HPDE6-E6E7 (cell line): ENCODE results near the gene OR4X2.
"Not testable (repeated sequence)": the region's sequence is repeated elsewhere in the genome, so short reads cannot be mapped to it uniquely, and the experiment has no call there.

Source experiments
- DNase-seq: peaks from one replicate; pipeline ENCODE4 v3.0.0; 2011; ENCODE audit warnings: missing footprints; ENCODE audit errors: extremely low spot score

Gene OR4X2, protein sequence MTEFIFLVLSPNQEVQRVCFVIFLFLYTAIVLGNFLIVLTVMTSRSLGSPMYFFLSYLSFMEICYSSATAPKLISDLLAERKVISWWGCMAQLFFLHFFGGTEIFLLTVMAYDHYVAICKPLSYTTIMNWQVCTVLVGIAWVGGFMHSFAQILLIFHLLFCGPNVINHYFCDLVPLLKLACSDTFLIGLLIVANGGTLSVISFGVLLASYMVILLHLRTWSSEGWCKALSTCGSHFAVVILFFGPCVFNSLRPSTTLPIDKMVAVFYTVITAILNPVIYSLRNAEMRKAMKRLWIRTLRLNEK

GRCh38 chr11:48244804-48245203, at the start of gene OR4X2:
Gene OR4X2, plus strand, starts transcription at chr11:48245104. Its CDS starts 0 bp downstream, at chr11:48245104.
- no peak for DNase-seq

DNA sequence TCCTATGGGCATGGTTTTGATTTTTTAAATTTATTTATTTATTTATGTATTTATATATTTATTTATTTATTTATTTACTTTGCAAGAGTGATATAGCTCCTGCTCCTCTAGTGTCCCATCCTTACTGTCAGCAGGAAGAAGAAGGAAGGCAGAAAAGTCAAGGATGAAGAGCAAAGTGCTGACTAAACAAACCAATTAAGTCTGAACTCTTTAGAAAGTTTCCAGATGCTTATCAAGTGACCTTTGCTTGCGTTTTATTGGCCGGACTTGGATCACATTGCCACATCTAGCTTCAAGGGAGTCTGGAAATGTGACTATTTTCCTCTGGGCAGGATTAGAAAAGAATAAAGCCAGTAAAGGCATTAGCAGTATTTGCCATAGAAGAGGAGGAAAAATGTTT, 37.0 kb upstream of the OR4X2 start:
- no peak for DNase-seq

GRCh38 chr11:48210052-48210451, 34.9 kb upstream of the OR4X2 start:
- DNase-seq: no peak

DNA sequence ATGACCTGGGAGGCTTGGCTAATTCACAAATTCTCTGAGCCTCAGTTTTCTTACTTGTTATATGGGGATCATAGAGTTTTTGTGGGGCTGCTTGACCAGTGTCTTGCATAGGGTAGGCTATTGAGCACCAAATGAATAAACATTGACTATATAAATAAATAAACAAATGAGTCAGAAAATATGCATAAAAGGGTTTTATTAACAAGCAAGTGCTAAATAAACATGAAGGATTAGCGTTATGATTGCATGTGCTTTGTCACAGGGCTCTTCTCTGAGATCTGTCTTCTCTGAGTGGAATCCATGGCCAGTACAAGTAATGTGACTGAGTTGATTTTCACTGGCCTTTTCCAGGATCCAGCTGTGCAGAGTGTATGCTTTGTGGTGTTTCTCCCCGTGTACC, 28.4 kb upstream of the OR4X2 start, which contains the start of gene OR4B1:
Gene OR4B1 (plus strand): TSS at position 301 of the 400 bp plus-strand sequence. CDS start 0 bp downstream, at position 301.
- DNase-seq: no peak

GRCh38 chr11:48228761-48229160, 16.1 kb upstream of the OR4X2 start:
- no peak for DNase-seq

- not testable (repeated sequence) for DNase-seq
Observed at GRCh38 chr11:48230057-48230456, 14.8 kb upstream of the OR4X2 start.

DNA sequence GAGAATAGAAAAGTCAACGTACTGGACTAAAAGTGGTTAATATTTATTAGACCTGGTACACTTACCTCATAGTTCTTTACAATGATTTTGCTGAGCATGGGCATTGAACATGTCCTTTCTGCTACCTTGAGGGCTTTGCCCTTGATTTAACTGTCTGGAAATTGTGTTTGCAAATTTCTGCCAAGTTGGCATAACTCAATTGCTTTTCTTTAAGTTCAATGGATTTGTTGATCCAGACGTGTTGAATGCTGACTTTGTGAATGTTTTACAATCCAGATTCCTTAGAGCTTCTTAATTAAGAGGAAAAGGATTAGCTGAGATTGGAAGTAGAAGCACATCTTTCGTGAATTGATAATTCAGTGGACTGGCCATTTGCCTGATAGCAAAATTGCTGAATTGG, 7.2 kb upstream of the OR4X2 start:
- DNase-seq: no peak

DNA sequence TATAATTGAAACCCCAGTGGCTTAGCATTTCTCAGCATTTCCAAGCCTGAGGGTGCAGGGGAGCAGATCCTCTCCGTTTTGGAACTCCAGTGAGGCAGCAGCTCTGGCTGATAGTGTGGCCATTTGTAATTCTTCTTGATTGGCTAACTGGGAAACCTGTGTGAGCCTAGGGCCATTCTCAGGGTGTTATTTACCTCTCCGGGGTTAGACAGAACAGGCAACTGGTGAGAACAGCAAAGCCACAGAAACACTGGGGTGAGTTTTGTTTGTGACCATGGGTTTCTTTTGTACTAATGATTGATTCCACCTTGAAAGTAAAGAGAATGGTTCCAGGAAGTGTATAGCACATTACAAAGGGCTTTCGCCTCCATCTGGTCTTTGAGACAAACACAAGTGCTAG, 2.4 kb upstream of the OR4X2 start:
- no peak for DNase-seq

GRCh38 chr11:48248902-48249301, 4.0 kb downstream of the OR4X2 start:
- DNase-seq: no peak

- DNase-seq: no peak
Observed at GRCh38 chr11:48261600-48261999, 16.7 kb downstream of the OR4X2 start.

DNA sequence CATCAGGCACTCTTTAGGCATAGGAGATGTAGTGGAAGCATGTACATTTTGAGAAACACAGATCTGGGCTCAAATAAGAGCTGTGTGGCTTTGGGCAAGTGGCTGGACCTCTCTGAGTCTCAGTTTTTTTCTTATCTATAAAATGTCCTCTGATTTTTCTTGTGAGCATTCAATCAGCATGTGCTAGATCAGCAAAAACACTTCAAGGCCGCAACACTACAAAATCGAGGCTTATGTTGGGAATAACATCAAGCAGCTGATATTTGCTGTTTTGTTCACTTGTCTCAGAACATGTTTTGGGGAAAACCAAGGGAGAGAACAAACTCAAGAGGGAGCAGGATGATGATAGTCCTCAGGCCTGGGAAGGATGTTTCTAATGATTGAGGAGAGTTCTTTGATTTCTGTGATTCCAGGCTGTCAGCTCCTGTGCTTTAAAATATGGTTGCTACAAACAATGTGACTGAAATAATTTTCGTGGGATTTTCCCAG, 18.6 kb downstream of the OR4X2 start, which contains the start of gene OR4X1:
Gene OR4X1 (plus strand): TSS at position 439 of the 489 bp plus-strand sequence. CDS start 0 bp downstream, at position 439.
- DNase-seq: no peak

DNA sequence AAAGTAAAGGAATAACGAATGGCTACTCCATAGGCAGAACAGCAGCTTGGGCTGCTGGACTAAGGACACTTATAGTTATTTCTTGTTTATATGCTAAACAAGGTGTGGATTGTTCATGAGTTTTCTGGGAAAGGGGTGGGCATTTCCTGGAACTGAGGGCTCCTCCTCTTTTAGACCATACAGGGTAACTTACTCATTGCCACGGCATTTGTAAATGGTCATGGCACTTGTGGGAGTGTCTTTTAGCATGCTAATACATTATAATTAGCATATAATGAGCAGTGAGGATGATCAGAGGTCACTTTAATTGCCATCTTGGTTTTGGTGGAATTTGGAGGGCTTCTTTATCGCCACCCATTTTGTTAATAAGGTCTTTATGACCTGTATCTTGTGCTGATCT, 25.7 kb downstream of the OR4X2 start:
- DNase-seq: no peak

- DNase-seq: no peak
Observed at GRCh38 chr11:48272606-48273005, 27.7 kb downstream of the OR4X2 start.
